Testis (tissue), 2 donors: ENCODE results near the gene CAPG.

Experiments
- POLR2A ChIP-seq: fragments of 450-650 bp; IDR thresholded peaks from one replicate; pipeline ENCODE4 v1.6.1; 2017; ENCODE audit warnings: antibody characterized with exemption, mild to moderate bottlenecking, moderate library complexity
- TF ChIP-seq, protein P1 (sequence below), 3 experiments: fragments of 450-650 bp in 2 of 3; fragments of 200-600 bp in 1 of 3; sonication (generic) in 1 of 3; IDR thresholded peaks; one replicate each; pipeline ENCODE4 v1.5.1; 2016 to 2019; ENCODE audit warnings: antibody characterized with exemption in 3 of 3, mild to moderate bottlenecking in 2 of 3, moderate library complexity in 1 of 3

DNA sequence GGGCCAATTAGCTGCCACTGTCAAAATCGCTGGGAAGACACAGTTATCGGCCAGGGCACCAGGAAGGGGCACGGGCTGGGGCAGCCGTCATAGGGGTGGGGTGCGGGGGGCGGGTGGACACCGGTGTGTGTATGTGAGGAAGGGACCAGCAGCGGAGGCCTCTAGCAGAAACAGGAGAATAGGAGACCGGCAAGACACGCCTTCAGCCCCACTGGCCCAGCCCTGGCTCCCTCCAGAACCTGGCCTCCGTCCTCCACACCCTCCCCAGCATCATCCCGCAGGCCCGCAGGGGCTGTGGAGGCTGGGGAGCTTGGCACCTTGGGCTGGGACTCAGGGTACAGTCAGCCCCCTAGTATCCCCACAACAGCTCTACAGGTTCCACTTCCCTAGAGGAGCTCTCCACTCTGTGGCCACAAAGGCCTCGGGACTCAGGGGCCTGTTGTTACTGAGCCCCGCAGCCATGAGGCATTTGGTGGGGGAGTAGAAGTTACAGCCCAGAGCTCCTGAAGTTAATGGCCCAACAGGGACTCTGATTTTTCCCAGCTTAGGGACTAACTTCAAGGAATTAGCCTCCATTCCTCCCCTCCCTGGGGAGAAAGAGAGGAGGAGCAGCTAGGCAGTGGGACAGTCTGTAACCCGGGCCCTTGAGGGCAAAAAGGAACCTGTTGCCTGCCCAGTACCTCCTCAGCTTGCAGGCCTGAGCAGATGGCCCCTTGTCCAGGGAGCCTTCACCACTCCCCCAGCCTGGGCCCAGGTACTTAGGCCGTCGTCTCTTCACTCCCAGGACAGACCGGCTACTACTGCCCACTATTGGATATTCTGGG, 28.2 kb upstream of the CAPG start:
- TF ChIP-seq, protein P1, sequence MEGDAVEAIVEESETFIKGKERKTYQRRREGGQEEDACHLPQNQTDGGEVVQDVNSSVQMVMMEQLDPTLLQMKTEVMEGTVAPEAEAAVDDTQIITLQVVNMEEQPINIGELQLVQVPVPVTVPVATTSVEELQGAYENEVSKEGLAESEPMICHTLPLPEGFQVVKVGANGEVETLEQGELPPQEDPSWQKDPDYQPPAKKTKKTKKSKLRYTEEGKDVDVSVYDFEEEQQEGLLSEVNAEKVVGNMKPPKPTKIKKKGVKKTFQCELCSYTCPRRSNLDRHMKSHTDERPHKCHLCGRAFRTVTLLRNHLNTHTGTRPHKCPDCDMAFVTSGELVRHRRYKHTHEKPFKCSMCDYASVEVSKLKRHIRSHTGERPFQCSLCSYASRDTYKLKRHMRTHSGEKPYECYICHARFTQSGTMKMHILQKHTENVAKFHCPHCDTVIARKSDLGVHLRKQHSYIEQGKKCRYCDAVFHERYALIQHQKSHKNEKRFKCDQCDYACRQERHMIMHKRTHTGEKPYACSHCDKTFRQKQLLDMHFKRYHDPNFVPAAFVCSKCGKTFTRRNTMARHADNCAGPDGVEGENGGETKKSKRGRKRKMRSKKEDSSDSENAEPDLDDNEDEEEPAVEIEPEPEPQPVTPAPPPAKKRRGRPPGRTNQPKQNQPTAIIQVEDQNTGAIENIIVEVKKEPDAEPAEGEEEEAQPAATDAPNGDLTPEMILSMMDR (IDR thresholded peaks at IDR 0.05): no peak
- no peak for TF ChIP-seq POLR2A
